Naive thymus-derived CD4-positive, alpha-beta T cell (primary cell): ENCODE results near the gene CIDEB. TPM values are rescaled to one million over a fixed set of nuclear protein-coding genes. Genes with fewer than 3 reads are reported as not detected.

ENCODE experiments used
- ATAC-seq: fragments of 150-1000 bp; cut with Tn5 transposase; 2 replicates; pipeline ENCODE4 v1.10.0; 2021; ENCODE audit warnings: mild to moderate bottlenecking, moderate library complexity
- CTCF ChIA-PET: fragments of 350-600 bp; sonication (Branson Sonifier 250); formaldehyde crosslinking; loops from one replicate; lab custom pipeline; 2021; ENCODE audit warnings: antibody characterized with exemption; lab: Charles Lee
- POLR2A ChIA-PET: fragments of 350-600 bp; sonication (Branson Sonifier 250); formaldehyde crosslinking; loops from one replicate; lab custom pipeline; 2021; ENCODE audit warnings: antibody characterized with exemption, inconsistent platforms; lab: Charles Lee
- DNase-seq, 9 donors: peaks; one replicate each; pipeline versions ENCODE4 v3.0.0 to v3.0.0-alpha.2; 2020 to 2022; ENCODE audit warnings: mixed read lengths in 1 of 9
- H3K27ac ChIP-seq: one replicate; pipeline ENCODE4 v1.7.0; 2013; ENCODE audit warnings: mild to moderate bottlenecking, low read depth, low read length, moderate library complexity
- H3K27me3 ChIP-seq, 2 donors: one replicate each; pipeline ENCODE4 v1.7.0; 2013; ENCODE audit warnings: low read length in 2 of 2, mild to moderate bottlenecking in 2 of 2, moderate library complexity in 2 of 2; ENCODE audit not compliant: control insufficient read depth in 2 of 2, insufficient read depth in 2 of 2
- H3K36me3 ChIP-seq, 3 experiments: 1 replicate in 2 of 3; 2 replicates in 1 of 3; pipeline ENCODE4 v1.7.0; 2013; ENCODE audit warnings: low read length in 3 of 3, mild to moderate bottlenecking in 3 of 3, moderate library complexity in 1 of 3; ENCODE audit not compliant: insufficient read depth in 3 of 3, control insufficient read depth in 2 of 3
- H3K4me1 ChIP-seq, 2 donors: one replicate each; pipeline ENCODE4 v1.7.0; 2013; ENCODE audit warnings: low read length in 2 of 2, mild to moderate bottlenecking in 2 of 2, moderate library complexity in 1 of 2; ENCODE audit not compliant: control insufficient read depth in 2 of 2, insufficient read depth in 2 of 2
- H3K4me3 ChIP-seq: 2 replicates; pipeline ENCODE4 v1.7.0; 2013; ENCODE audit warnings: mild to moderate bottlenecking, low read length
- H3K9me3 ChIP-seq, 3 experiments: 1 replicate in 2 of 3; 2 replicates in 1 of 3; pipeline ENCODE4 v1.7.0; 2013; ENCODE audit warnings: low read length in 3 of 3; ENCODE audit not compliant: control insufficient read depth in 2 of 3
- H3K27ac Mint-ChIP-seq, 9 donors: one replicate each; pipeline ENCODE4 v1.8.0; 2020 to 2022; ENCODE audit warnings: mixed read lengths in 9 of 9, mild to moderate bottlenecking in 8 of 9, moderate library complexity in 5 of 9, inconsistent platforms in 2 of 9
- H3K27me3 Mint-ChIP-seq, 5 donors: one replicate each; pipeline ENCODE4 v1.8.0; 2021 to 2022; ENCODE audit warnings: mixed read lengths in 5 of 5, mild to moderate bottlenecking in 1 of 5
- H3K36me3 Mint-ChIP-seq, 5 donors: one replicate each; pipeline ENCODE4 v1.8.0; 2020 to 2022; ENCODE audit warnings: mixed read lengths in 5 of 5, mild to moderate bottlenecking in 3 of 5, inconsistent platforms in 1 of 5
- H3K4me1 Mint-ChIP-seq, 7 donors: one replicate each; pipeline ENCODE4 v1.8.0; 2020 to 2022; ENCODE audit warnings: mixed read lengths in 7 of 7, mild to moderate bottlenecking in 3 of 7, inconsistent platforms in 1 of 7
- H3K4me3 Mint-ChIP-seq, 10 donors: one replicate each; pipeline ENCODE4 v1.8.0; 2020 to 2022; ENCODE audit warnings: mild to moderate bottlenecking in 10 of 10, mixed read lengths in 10 of 10, moderate library complexity in 6 of 10, inconsistent platforms in 2 of 10
- H3K9me3 Mint-ChIP-seq, 11 donors: one replicate each; pipeline ENCODE4 v1.8.0; 2020 to 2022; ENCODE audit warnings: mixed read lengths in 11 of 11, mild to moderate bottlenecking in 4 of 11, inconsistent platforms in 1 of 11, moderate library complexity in 1 of 11
- intact Hi-C, 2 donors: fragments of 100-400 bp; cut with micrococcal nuclease; formaldehyde crosslinking; loops; one replicate each; pipeline ENCODE4 v1.15.1; 2023
- polyA plus RNA-seq, 2 donors: library from polyadenylated mRNA; unstranded; fragments of 300-500 nt; fragmentation: Illumina TruSeq; gene quantifications; one replicate each; pipeline ENCODE4 v1.2.3, GENCODE V29; 2021
- total RNA-seq, 6 experiments: library from RNA in 5 of 6; stranded (reverse) in 5 of 6; gene quantifications; 1 replicate in 5 of 6; 2 replicates in 1 of 6; pipeline ENCODE4 v1.2.3 and lab custom pipeline; 2021 to 2026

CIDEB gene
- total and polyA plus RNA-seq, 7 experiments from 2014 or later: 16.4 to 31.5 (median 19.3) TPM

DNA sequence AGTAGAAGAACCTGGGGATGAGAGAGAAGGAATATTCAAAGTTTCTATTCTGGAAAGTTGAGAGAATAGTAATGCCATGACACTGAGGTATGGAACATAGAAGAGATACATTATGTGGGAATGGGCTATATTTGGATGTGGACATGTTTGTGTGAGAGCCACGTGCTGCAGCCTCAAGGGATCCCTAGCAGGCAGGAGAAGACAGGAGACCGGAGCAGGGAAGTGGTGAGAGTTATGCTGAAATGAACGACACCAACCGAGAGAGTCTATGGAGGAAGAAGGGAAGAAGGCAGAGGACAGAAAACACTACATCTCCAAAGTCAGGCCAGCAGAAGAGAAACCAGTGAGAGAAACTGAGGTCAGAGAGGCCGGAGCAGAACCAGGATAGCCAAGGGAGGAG, 42.0 kb upstream of the CIDEB start:
- Histone ChIP-seq H3K27me3 (peaks cover 0 to 7% of the 10 kb centered on the region in 2 donors), H3K36me3 (no peaks in the 10 kb centered on the region), H3K27ac (no peak overlapping the region), H3K9me3 (no peaks in the 10 kb centered on the region), H3K4me1 (no peaks in the 10 kb centered on the region), H3K4me3 (no peak overlapping the region)
- peaks cover 43 to 73% (median 50%) of the 10 kb centered on the region in 5 donors for H3K27me3 Mint-ChIP-seq
- H3K4me1 Mint-ChIP-seq: peaks cover 0 to 2% (median 0%) of the 10 kb centered on the region in 7 donors
- DNase-seq (no peak), ATAC-seq (no peak)
- no peak overlapping the region for H3K4me3 Mint-ChIP-seq
- no peaks in the 10 kb centered on the region for H3K36me3 Mint-ChIP-seq
- no peaks in the 10 kb centered on the region for H3K9me3 Mint-ChIP-seq
- intact Hi-C loops: no loop called here
- ChIA-PET POLR2A (interaction anchor here (1.0 kb wide), 1 partner anchor 18 kb away, joined by 3 read pairs; no protein-coding TSS in a partner anchor), CTCF (no interaction called here)
- H3K27ac Mint-ChIP-seq: no peak overlapping the region

DNA sequence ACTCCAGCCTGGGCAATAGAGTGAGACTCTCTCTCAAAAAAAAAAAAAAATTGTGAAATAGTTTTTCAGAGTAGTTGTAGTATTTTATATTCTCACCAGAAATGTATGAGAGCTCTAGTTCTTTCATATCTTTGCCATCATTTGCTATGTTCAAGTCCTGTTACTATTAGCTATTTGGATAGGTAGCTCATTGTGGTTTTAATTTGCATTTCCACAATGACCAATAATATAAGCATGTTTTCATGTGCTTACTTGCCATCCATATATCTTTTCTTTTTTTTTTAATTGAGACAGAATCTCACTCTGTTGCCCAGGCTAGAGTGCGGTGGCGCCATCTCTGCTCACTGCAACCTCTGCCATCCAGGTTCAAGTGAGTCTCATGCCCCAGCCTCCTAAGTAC, 40.4 kb upstream of the CIDEB start:
- no peak for DNase-seq
- Mint-ChIP-seq H3K36me3 (no peaks in the 10 kb centered on the region), H3K4me3 (no peak overlapping the region), H3K27me3 (peaks cover 35 to 73% (median 50%) of the 10 kb centered on the region in 5 donors), H3K4me1 (peaks cover 0 to 3% (median 0%) of the 10 kb centered on the region in 7 donors), H3K27ac (no peak overlapping the region), H3K9me3 (no peaks in the 10 kb centered on the region)
- no peaks in the 10 kb centered on the region for H3K9me3 ChIP-seq
- H3K4me3 ChIP-seq: no peak overlapping the region
- intact Hi-C loops: no loop called here
- ChIA-PET CTCF (interaction anchor here (0.6 to 0.7 kb wide), 4 partner anchors 10 to 83 kb away, joined by 3 to 6 read pairs (median 4); no protein-coding TSS in a partner anchor), POLR2A (interaction anchor here (0.6 to 1.2 kb wide), 2 partner anchors 9 to 49 kb away, joined by 3 to 10 read pairs; partner anchors contain the start of genes DHRS1 and NOP9)
- no peaks in the 10 kb centered on the region for H3K4me1 ChIP-seq
- H3K27me3 ChIP-seq: peaks cover 0 to 7% of the 10 kb centered on the region in 2 donors
- H3K27ac ChIP-seq: no peak overlapping the region
- ATAC-seq: no peak
- H3K36me3 ChIP-seq: no peaks in the 10 kb centered on the region

DNA sequence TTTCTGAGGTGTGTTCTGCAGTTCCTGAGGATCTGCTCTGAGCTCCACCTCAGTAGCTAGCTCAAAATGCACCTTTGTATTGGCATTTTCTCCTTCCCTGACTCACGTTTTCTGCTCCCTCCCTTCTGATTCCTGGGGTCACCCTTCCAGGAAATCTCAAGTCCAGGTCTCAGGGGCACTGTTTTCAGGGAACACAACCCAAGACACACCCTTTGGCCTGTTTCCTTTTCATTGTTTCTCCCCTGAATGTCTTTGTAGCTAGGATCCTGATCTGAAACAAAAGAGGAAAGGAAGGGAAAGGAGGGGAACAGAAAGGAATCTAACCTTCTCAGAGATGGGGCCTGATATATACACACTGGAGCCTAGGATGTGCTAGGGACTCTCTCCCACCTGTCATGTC, 39.4 kb upstream of the CIDEB start:
- peaks cover 33 to 74% (median 40%) of the 10 kb centered on the region in 5 donors for H3K27me3 Mint-ChIP-seq
- H3K4me3 ChIP-seq: no peak overlapping the region
- no peaks in the 10 kb centered on the region for H3K36me3 ChIP-seq
- intact Hi-C loops: no loop called here
- H3K4me3 Mint-ChIP-seq: no peak overlapping the region
- no peak overlapping the region for H3K27ac Mint-ChIP-seq
- no peak overlapping the region for H3K27ac ChIP-seq
- no peak for DNase-seq
- H3K9me3 ChIP-seq: no peaks in the 10 kb centered on the region
- POLR2A ChIA-PET: interaction anchor here (0.6 kb wide), 1 partner anchor 96 kb away, joined by 5 read pairs; the partner anchor contains the start of gene SDR39U1
- no peak for ATAC-seq
- CTCF ChIA-PET: interaction anchor here (0.8 to 1.0 kb wide), 2 partner anchors 11 to 14 kb away, joined by 3 read pairs; no protein-coding TSS in a partner anchor
- peaks cover 0 to 4% of the 10 kb centered on the region in 2 donors for H3K27me3 ChIP-seq
- H3K4me1 Mint-ChIP-seq: peaks cover 0 to 3% (median 0%) of the 10 kb centered on the region in 7 donors
- no peaks in the 10 kb centered on the region for H3K9me3 Mint-ChIP-seq
- no peaks in the 10 kb centered on the region for H3K36me3 Mint-ChIP-seq
- H3K4me1 ChIP-seq: no peaks in the 10 kb centered on the region

DNA sequence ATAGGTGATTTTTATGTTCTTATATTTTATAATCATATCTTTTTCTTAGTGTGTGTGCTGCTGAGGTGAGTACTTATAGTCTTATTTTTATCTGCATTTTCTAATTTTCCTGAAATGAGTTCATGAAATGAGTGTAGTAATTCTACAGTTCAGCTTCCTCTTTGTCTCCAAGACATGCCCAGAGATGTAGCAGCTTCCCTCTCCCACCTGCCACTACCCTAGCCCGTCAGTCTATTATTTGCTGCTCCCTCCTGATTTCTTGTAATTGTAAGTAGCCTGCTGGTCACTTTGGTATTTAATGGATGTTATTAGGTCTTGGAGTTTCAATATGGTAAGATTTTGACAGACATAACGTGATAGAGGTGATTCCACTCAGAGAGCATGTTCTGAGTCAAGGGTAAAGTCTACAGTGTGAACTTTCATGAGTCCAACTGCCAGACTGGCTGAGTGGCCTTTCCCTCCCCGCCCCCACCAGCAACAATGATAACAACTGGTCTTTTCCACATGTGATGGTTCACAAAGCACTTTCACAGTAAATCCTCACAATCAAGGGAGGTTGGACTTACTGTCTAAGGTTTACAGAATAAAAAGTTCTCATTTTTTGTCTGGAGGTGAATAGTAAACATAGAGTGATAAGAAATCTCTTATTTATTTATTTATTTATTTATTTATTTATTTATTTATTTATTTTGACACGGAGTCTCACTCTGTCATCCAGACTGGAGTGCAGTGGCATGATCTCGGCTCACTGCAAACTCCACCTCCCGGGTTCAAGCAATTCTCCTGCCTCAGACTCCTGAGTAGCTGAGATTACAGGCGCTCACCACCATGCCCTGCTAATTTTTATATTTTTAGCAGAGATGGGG, 36.3 kb upstream of the CIDEB start:
- no peak for ATAC-seq

DNA sequence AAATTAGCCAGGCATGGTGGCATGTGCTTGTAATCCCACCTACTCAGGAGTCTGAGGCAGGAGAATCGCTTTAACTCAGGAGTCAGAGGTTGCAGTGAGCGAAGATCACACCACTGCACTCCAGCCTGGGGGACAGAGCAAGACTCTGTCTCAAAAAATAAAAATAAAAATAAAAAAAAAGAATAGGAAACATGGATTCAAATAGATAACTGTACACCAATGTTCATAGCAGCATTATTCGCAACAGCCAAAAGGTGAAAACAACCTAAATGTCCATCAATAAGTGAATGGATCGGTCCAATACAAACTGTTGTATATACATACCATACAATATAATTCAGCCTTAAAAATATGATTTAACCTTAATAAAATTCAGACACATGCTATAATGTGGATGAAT, 35.1 kb upstream of the CIDEB start:
- Mint-ChIP-seq H3K4me3 (no peak overlapping the region), H3K4me1 (peaks cover 16 to 24% (median 19%) of the 10 kb centered on the region in 7 donors), H3K27ac (no peak overlapping the region), H3K36me3 (peaks cover 0 to 7% (median 0%) of the 10 kb centered on the region in 5 donors), H3K9me3 (no peaks in the 10 kb centered on the region), H3K27me3 (peaks cover 10 to 49% (median 11%) of the 10 kb centered on the region in 5 donors)
- peaks cover 0 to 8% (median 0%) of the 10 kb centered on the region in 3 experiments for H3K36me3 ChIP-seq
- ChIA-PET CTCF (no interaction called here), POLR2A (interaction anchor here (16.5 kb wide), 1 partner anchor 88 kb away, joined by 293 read pairs; the partner anchor contains the start of genes CBLN3 and KHNYN)
- H3K9me3 ChIP-seq: no peaks in the 10 kb centered on the region
- no peaks in the 10 kb centered on the region for H3K27me3 ChIP-seq
- DNase-seq: no peak
- ATAC-seq: no peak
- no peak overlapping the region for H3K4me3 ChIP-seq
- intact Hi-C loops: no loop called here
- H3K4me1 ChIP-seq: peaks cover 13 to 15% of the 10 kb centered on the region in 2 donors
- no peak overlapping the region for H3K27ac ChIP-seq

More for the DNA sequence above, 36.3 kb upstream of the CIDEB start:
- Mint-ChIP-seq H3K27ac (no peak overlapping the region), H3K27me3 (peaks cover 10 to 56% (median 11%) of the 10 kb centered on the region in 5 donors), H3K4me3 (no peak overlapping the region), H3K36me3 (no peaks in the 10 kb centered on the region), H3K4me1 (peaks cover 7 to 13% (median 10%) of the 10 kb centered on the region in 7 donors), H3K9me3 (no peaks in the 10 kb centered on the region)
- no peaks in the 10 kb centered on the region for H3K9me3 ChIP-seq
- POLR2A ChIA-PET: interaction anchor here (0.7 to 1.0 kb wide), 2 partner anchors 15 to 98 kb away, joined by 3 read pairs; partner anchors contain the start of gene SDR39U1
- no peak overlapping the region for H3K27ac ChIP-seq
- H3K36me3 ChIP-seq: no peaks in the 10 kb centered on the region
- peaks cover 7 to 8% of the 10 kb centered on the region in 2 donors for H3K4me1 ChIP-seq
- no peak overlapping the region for H3K4me3 ChIP-seq
- H3K27me3 ChIP-seq: no peaks in the 10 kb centered on the region
- CTCF ChIA-PET: no interaction called here
- DNase-seq: no peak
- intact Hi-C loops: no loop called here

DNA sequence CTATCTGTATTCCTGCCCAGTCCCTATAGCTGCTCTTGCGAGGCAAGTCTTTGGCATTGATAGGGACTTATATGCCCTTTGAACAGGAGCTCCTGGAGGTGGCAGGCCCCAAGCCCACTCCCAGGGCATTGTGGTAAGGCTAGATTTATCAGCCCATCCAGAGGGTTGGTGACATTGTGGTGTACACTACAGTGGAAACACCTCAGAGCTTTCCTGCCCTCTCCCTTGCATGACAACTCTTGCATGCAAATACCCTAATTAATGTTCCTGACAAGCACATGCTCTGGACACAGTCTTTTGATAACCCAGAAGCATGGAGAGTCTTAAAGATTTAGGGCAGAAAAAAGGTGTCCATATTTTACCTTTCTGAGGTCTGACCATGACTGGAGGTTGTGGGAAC, 32.8 kb upstream of the CIDEB start:
- Histone ChIP-seq H3K27ac (no peak overlapping the region), H3K9me3 (no peaks in the 10 kb centered on the region), H3K4me3 (no peak overlapping the region), H3K4me1 (peaks cover 13 to 15% of the 10 kb centered on the region in 2 donors), H3K27me3 (no peaks in the 10 kb centered on the region), H3K36me3 (peaks cover 0 to 30% (median 0%) of the 10 kb centered on the region in 3 experiments)
- Mint-ChIP-seq H3K36me3 (peaks cover 0 to 26% (median 9%) of the 10 kb centered on the region in 5 donors), H3K4me1 (peaks cover 17 to 28% (median 22%) of the 10 kb centered on the region in 7 donors), H3K4me3 (peak overlapping the region in 2 of 10 donors; percentile 90 to 94), H3K27me3 (peaks cover 2 to 43% (median 9%) of the 10 kb centered on the region in 5 donors), H3K27ac (peak overlapping the region in 2 of 9 donors; percentile 81 to 89), H3K9me3 (no peaks in the 10 kb centered on the region)
- ATAC-seq: no peak
- ChIA-PET POLR2A (interaction anchor here (1.0 to 16.5 kb wide), 7 partner anchors 9 to 152 kb away, joined by 3 to 293 read pairs (median 4); partner anchors contain the start of genes CBLN3, DHRS1, IPO4 and KHNYN), CTCF (interaction anchor here (0.8 to 15.8 kb wide), 7 partner anchors 9 to 98 kb away, joined by 3 to 317 read pairs (median 4); partner anchors contain the start of genes CBLN3, CIDEB, KHNYN and TINF2)
- no peak for DNase-seq
- intact Hi-C loops: loop anchor here in 1 of 2 donors (1.0 to 2.0 kb wide), 2 partner anchors 8 to 26 kb away; no protein-coding TSS in a partner anchor
